K562 (cell line): Measurements from ENCODE around the gene MOSPD3. TPM values are rescaled to one million over a fixed set of nuclear protein-coding genes. Genes with fewer than 3 reads are reported as not detected.

Experiments
- ATF4 ChIP-seq: fragments of 450-650 bp; formaldehyde crosslinking; IDR thresholded peaks from 2 replicates; pipeline ENCODE4 v1.4.0; 2022; ENCODE audit warnings: mild to moderate bottlenecking, moderate library complexity
- CBX3 ChIP-seq, 2 experiments: IDR thresholded peaks; 1 replicate in 1 of 2; 2 replicates in 1 of 2; pipeline ENCODE4 v1.6.1; 2012; ENCODE audit warnings: inconsistent platforms in 2 of 2, low read length in 2 of 2, borderline replicate concordance in 1 of 2, control low read depth in 1 of 2
- CSDE1 ChIP-seq, 2 experiments: fragments of 450-650 bp; IDR thresholded peaks; 2 replicates each; pipeline ENCODE4 v1.6.1; 2016; ENCODE audit warnings: mild to moderate bottlenecking in 1 of 2
- E2F4 ChIP-seq: sonication (generic); formaldehyde crosslinking; IDR thresholded peaks from 2 replicates; pipeline ENCODE4 v1.8.0; 2022; ENCODE audit warnings: mild to moderate bottlenecking, low read depth, missing genetic modification reagents
- HIVEP1 ChIP-seq: fragments of 250-450 bp; sonication (Bioruptor Pico); IDR thresholded peaks from 2 replicates; pipeline ENCODE4 v1.4.0; 2020; ENCODE audit warnings: mild to moderate bottlenecking
- KDM1A ChIP-seq, 2 experiments: fragments of 450-650 bp; IDR thresholded peaks; 2 replicates each; pipeline ENCODE4 v1.6.1; 2016; ENCODE audit warnings: mild to moderate bottlenecking in 2 of 2
- NCOA6 ChIP-seq: fragments of 450-650 bp; IDR thresholded peaks from 2 replicates; pipeline ENCODE4 v1.6.1; 2017; ENCODE audit warnings: mild to moderate bottlenecking
- NFRKB ChIP-seq: fragments of 450-650 bp; IDR thresholded peaks from 2 replicates; pipeline ENCODE4 v1.6.1; 2016; ENCODE audit warnings: low read depth
- PHF8 ChIP-seq: fragments of 200-600 bp; sonication (generic); IDR thresholded peaks from 2 replicates; pipeline ENCODE4 v1.6.1; 2012; ENCODE audit warnings: mixed run types, mild to moderate bottlenecking, inconsistent platforms, low read length, moderate library complexity, borderline replicate concordance
- PURB ChIP-seq: sonication (generic); formaldehyde crosslinking; IDR thresholded peaks from 2 replicates; pipeline ENCODE4 v1.9.0; 2021; ENCODE audit warnings: low read depth, mild to moderate bottlenecking, missing genetic modification reagents
- TFE3 ChIP-seq: fragments of 450-650 bp; formaldehyde crosslinking; IDR thresholded peaks from 2 replicates; pipeline ENCODE4 v1.4.0; 2020; ENCODE audit warnings: mild to moderate bottlenecking, mixed read lengths
- ZBTB5 ChIP-seq: fragments of 450-650 bp; IDR thresholded peaks from 2 replicates; pipeline ENCODE4 v1.6.1; 2017; ENCODE audit warnings: antibody characterized with exemption
- ZEB2 ChIP-seq: fragments of 450-650 bp; IDR thresholded peaks from 2 replicates; pipeline ENCODE4 v1.6.1; 2016
- ZNF133 ChIP-seq: fragments of 250-450 bp; sonication (Bioruptor Pico); IDR thresholded peaks from 2 replicates; pipeline ENCODE4 v1.4.0; 2020; ENCODE audit warnings: mild to moderate bottlenecking
- ZNF274 ChIP-seq: IDR thresholded peaks from 2 replicates; pipeline ENCODE4 v1.6.1; 2011; ENCODE audit warnings: low read depth, mild to moderate bottlenecking, low read length, moderate library complexity, borderline replicate concordance
- ZNF280B ChIP-seq: fragments of 250-450 bp; sonication (Bioruptor Pico); IDR thresholded peaks from 2 replicates; pipeline ENCODE4 v1.5.1; 2021; ENCODE audit warnings: mild to moderate bottlenecking
- ZNF3 ChIP-seq: fragments of 250-450 bp; sonication (Bioruptor Pico); IDR thresholded peaks from 2 replicates; pipeline ENCODE4 v1.5.0; 2021; ENCODE audit warnings: mild to moderate bottlenecking, moderate library complexity
- ZNF589 ChIP-seq: fragments of 200-800 bp; sonication (Bioruptor generic); IDR thresholded peaks from 2 replicates; pipeline ENCODE4 v1.6.1; 2016; ENCODE audit warnings: low read depth, missing genetic modification characterization, missing compliant biosample characterization
- polyA plus RNA-seq, 8 experiments: library from polyadenylated mRNA; depleted of rRNA in 4 of 8; stranded (reverse) in 5 of 8; unstranded in 3 of 8; fragments of >200 nt; fragmentation: Nextera tagmentation in 2 of 8; fragmentation: Illumina TruSeq in 1 of 8; extraction: Ambion mirVana in 2 of 8; extraction: Trizol in 1 of 8; gene quantifications; 2 replicates each; pipeline versions ENCODE4 v1.2.1 to v1.2.3, GENCODE V29; 2011 to 2014; ENCODE audit warnings: inconsistent platforms in 1 of 8, missing spikeins in 1 of 8
- total RNA-seq, 7 experiments: library from RNA; depleted of rRNA in 6 of 7; stranded (reverse); fragments of >200 nt in 6 of 7; fragmentation: Illumina TruSeq in 2 of 7; extraction: Trizol in 2 of 7; gene quantifications; 2 replicates each; pipeline versions ENCODE4 v1.2.1 to v1.2.3, GENCODE V29; 2011 to 2021; ENCODE audit warnings: low replicate concordance in 1 of 7

MOSPD3 gene
- total and polyA plus RNA-seq, 9 of the 15 experiments (the other 6 are each of a cell fraction or from before 2014, with no cell fraction given): 1.4 to 32.1 (median 7.3) TPM

GRCh38 chr7:100604976-100605911, 7.1 kb upstream of the MOSPD3 start (continued):
- TF ChIP-seq E2F4 (CRISPR knock-in tag): no peak
- no peak for TF ChIP-seq NCOA6
- no peak for TF ChIP-seq ZNF589 (CRISPR knock-in tag)
- TF ChIP-seq HIVEP1 (CRISPR knock-in tag): no peak
- TF ChIP-seq ZBTB5: 0 out of 2 replicates have a peak, but pooled peaks have one; percentile 1
- TF ChIP-seq CBX3 (IDR thresholded peaks at IDR 0.05; ENCODE audit: borderline replicate concordance in 1 of 2, low read length in 2 of 2): no peak
- TF ChIP-seq PHF8: no peak
- no peak for TF ChIP-seq NFRKB
- TF ChIP-seq PURB (CRISPR knock-in tag): no peak
- TF ChIP-seq ZNF274: no peak
- no peak for TF ChIP-seq ZNF280B (CRISPR knock-in tag)
- no peak for TF ChIP-seq TFE3 (CRISPR knock-in tag)
- TF ChIP-seq KDM1A (IDR thresholded peaks at IDR 0.05): peak in 1 of 2 experiments; percentile 62; a peak in 3 of 4 replicates
- no peak for TF ChIP-seq CSDE1 (IDR thresholded peaks at IDR 0.05)
- TF ChIP-seq ZNF3: no peak
- 0 out of 2 replicates have a peak, but pooled peaks have one; percentile 6 for TF ChIP-seq ZEB2
- no peak for TF ChIP-seq ATF4 (CRISPR knock-in tag)
- no peak for TF ChIP-seq ZNF133 (CRISPR knock-in tag)
